HG03469 (cell line): ENCODE data around the gene PTPRN2.
"Not testable (repeated sequence)": the region's sequence is repeated elsewhere in the genome, so short reads cannot be mapped to it uniquely, and the experiment has no call there.

ENCODE experiments used
- ATAC-seq: cut with Tn5 transposase; IDR thresholded peaks from one replicate; pipeline ENCODE4 v1.9.1; 2021; ENCODE audit warnings: mild to moderate bottlenecking, moderate library complexity, moderate number of reproducible peaks; ENCODE audit not compliant: unreplicated experiment

The PTPRN2 gene

GRCh38 chr7:157606140-157606539 lies 981.5 kb downstream of the PTPRN2 start:
- ATAC-seq = no peak

GRCh38 chr7:157605638-157606037 lies 982.0 kb downstream of the PTPRN2 start:
- ATAC-seq = no peak

- ATAC-seq = no peak
These were observed 982.8 kb downstream of the PTPRN2 start for GRCh38 chr7:157604661-157605381.

GRCh38 chr7:157603716-157604115 lies 983.9 kb downstream of the PTPRN2 start:
- ATAC-seq = no peak

GRCh38 chr7:157603005-157603404 lies 984.6 kb downstream of the PTPRN2 start:
- ATAC-seq = no peak

- ATAC-seq = no peak
These were observed 985.0 kb downstream of the PTPRN2 start for GRCh38 chr7:157602581-157602980.

- ATAC-seq = no peak
These were observed 985.5 kb downstream of the PTPRN2 start for GRCh38 chr7:157602156-157602555.

- no peak for ATAC-seq
These were observed 986.1 kb downstream of the PTPRN2 start for GRCh38 chr7:157601530-157601929.

- ATAC-seq = no peak
These were observed 988.1 kb downstream of the PTPRN2 start for GRCh38 chr7:157599491-157599890.

GRCh38 chr7:157597562-157597961 lies 990.1 kb downstream of the PTPRN2 start:
- no peak for ATAC-seq

GRCh38 chr7:157596881-157597280 lies 990.7 kb downstream of the PTPRN2 start:
- ATAC-seq = no peak

- ATAC-seq = no peak
These were observed 991.2 kb downstream of the PTPRN2 start for GRCh38 chr7:157596471-157596870.

- no peak for ATAC-seq
These were observed 991.6 kb downstream of the PTPRN2 start for GRCh38 chr7:157596026-157596425.

- ATAC-seq = no peak
These were observed 992.4 kb downstream of the PTPRN2 start for GRCh38 chr7:157595086-157595855.

GRCh38 chr7:157594306-157594705 lies 993.3 kb downstream of the PTPRN2 start:
- no peak for ATAC-seq

- ATAC-seq = no peak
These were observed 994.1 kb downstream of the PTPRN2 start for GRCh38 chr7:157593541-157593940.

GRCh38 chr7:157592636-157593320 lies 994.8 kb downstream of the PTPRN2 start:
- not testable (repeated sequence) for ATAC-seq

GRCh38 chr7:157590526-157590925 lies 997.1 kb downstream of the PTPRN2 start:
- ATAC-seq = no peak

- ATAC-seq = no peak
These were observed 997.9 kb downstream of the PTPRN2 start for GRCh38 chr7:157589680-157590079.

GRCh38 chr7:157587805-157588560 lies 999.6 kb downstream of the PTPRN2 start:
- ATAC-seq = no peak
